Dermis microvascular lymphatic vessel endothelial cell (primary cell): ENCODE data around the gene RASSF7. TPM values are rescaled to one million over a fixed set of nuclear protein-coding genes. Genes with fewer than 3 reads are reported as not detected.
"Not testable (repeated sequence)": the region's sequence is repeated elsewhere in the genome, so short reads cannot be mapped to it uniquely, and the experiment has no call there.

Source experiments
- DNase-seq, 2 donors: peaks; one replicate each; pipeline versions ENCODE4 v3.0.0 to v3.0.0-alpha.2; 2010; ENCODE audit warnings: low read depth in 2 of 2
- total RNA-seq: library from RNA; depleted of rRNA; stranded (reverse); fragments of >200 nt; gene quantifications from 2 replicates; pipeline ENCODE4 v1.2.1, GENCODE V29; 2014

RASSF7 gene
- 13.9 and 17.4 TPM in 2 replicates for total RNA-seq

GRCh38 chr11:560305-561147 is at the start of gene RASSF7, which contains the start of gene LMNTD2:
TSS of gene RASSF7 (plus strand) at chr11:560970. CDS start at chr11:561769, 799 bp downstream.
TSS of gene LMNTD2 (minus strand) at chr11:560738. CDS start at chr11:560716, 22 bp downstream.
- peak; percentile 73 to 93 for DNase-seq

- DNase-seq = no peak
Observed at GRCh38 chr11:512761-513595, 47.8 kb upstream of the RASSF7 start.

GRCh38 chr11:514606-515005 is 46.2 kb upstream of the RASSF7 start:
- no peak for DNase-seq

GRCh38 chr11:515131-515530 is 45.6 kb upstream of the RASSF7 start:
- DNase-seq = no peak

- no peak for DNase-seq
Observed at GRCh38 chr11:516400-516799, 44.4 kb upstream of the RASSF7 start.

GRCh38 chr11:516918-517685 is 43.7 kb upstream of the RASSF7 start:
- DNase-seq = not testable (repeated sequence)

- DNase-seq = peak; percentile 90 to 97
Observed at GRCh38 chr11:518463-519202, 42.1 kb upstream of the RASSF7 start.

GRCh38 chr11:520428-521176 is 40.2 kb upstream of the RASSF7 start:
- no peak for DNase-seq

GRCh38 chr11:521177-521688 is 39.5 kb upstream of the RASSF7 start:
- no peak for DNase-seq

- no peak for DNase-seq
Observed at GRCh38 chr11:526192-526591, 34.6 kb upstream of the RASSF7 start.

- DNase-seq = no peak
Observed at GRCh38 chr11:528166-528814, 32.5 kb upstream of the RASSF7 start.

GRCh38 chr11:528815-529727 is 31.7 kb upstream of the RASSF7 start:
- DNase-seq = no peak

- DNase-seq = no peak
Observed at GRCh38 chr11:529728-530411, 30.9 kb upstream of the RASSF7 start.

- no peak for DNase-seq
Observed at GRCh38 chr11:530960-531831, 29.6 kb upstream of the RASSF7 start.

GRCh38 chr11:531919-532526 is 28.7 kb upstream of the RASSF7 start:
- no peak for DNase-seq

- DNase-seq = no peak
Observed at GRCh38 chr11:532527-532985, 28.2 kb upstream of the RASSF7 start.
